ENCODE results near the gene PLCXD1. TPM values are rescaled to one million over a fixed set of nuclear protein-coding genes. Genes with fewer than 3 reads are reported as not detected.

PLCXD1 gene
- total RNA-seq, 1 donor, result 9.5 TPM

- DNase-seq (ENCODE audit: low read depth), result peak; percentile 28
- H3K4me3 ChIP-seq (ENCODE audit: low read depth, low read length), result peak overlapping the region; percentile 22
Measured at GRCh38 chrX:331151-331824, 50.1 kb downstream of the PLCXD1 start.

GRCh38 chrX:331825-332495 is 50.8 kb downstream of the PLCXD1 start:
- TF ChIP-seq CTCF (IDR thresholded peaks at IDR 0.05; ENCODE audit: insufficient read depth, low read length), result no peak
- no peak overlapping the region for H3K4me3 ChIP-seq (ENCODE audit: low read depth, low read length)
- DNase-seq (ENCODE audit: low read depth), result no peak

More at GRCh38 chrX:331151-331824, 50.1 kb downstream of the PLCXD1 start:
- TF ChIP-seq CTCF (IDR thresholded peaks at IDR 0.05; ENCODE audit: insufficient read depth, low read length), result no peak

- no peak for TF ChIP-seq CTCF (IDR thresholded peaks at IDR 0.05; ENCODE audit: insufficient read depth, low read length)
- no peak for DNase-seq (ENCODE audit: low read depth)
Measured at GRCh38 chrX:332496-332860, 51.3 kb downstream of the PLCXD1 start.

GRCh38 chrX:332916-333610 is 51.9 kb downstream of the PLCXD1 start:
- no peak overlapping the region for H3K4me3 ChIP-seq (ENCODE audit: low read depth, low read length)
- TF ChIP-seq CTCF (IDR thresholded peaks at IDR 0.05; ENCODE audit: insufficient read depth, low read length), result no peak
- DNase-seq (ENCODE audit: low read depth), result no peak

More at GRCh38 chrX:332496-332860, 51.3 kb downstream of the PLCXD1 start:
- H3K4me3 ChIP-seq (ENCODE audit: low read depth, low read length), result no peak overlapping the region

GRCh38 chrX:333611-334311 is 52.6 kb downstream of the PLCXD1 start:
- no peak overlapping the region for H3K4me3 ChIP-seq (ENCODE audit: low read depth, low read length)
- no peak for DNase-seq (ENCODE audit: low read depth)
- TF ChIP-seq CTCF (IDR thresholded peaks at IDR 0.05; ENCODE audit: insufficient read depth, low read length), result no peak

- DNase-seq (ENCODE audit: low read depth), result no peak
- H3K4me3 ChIP-seq (ENCODE audit: low read depth, low read length), result no peak overlapping the region
- TF ChIP-seq CTCF (IDR thresholded peaks at IDR 0.05; ENCODE audit: insufficient read depth, low read length), result no peak
Measured at GRCh38 chrX:334331-334891, 53.2 kb downstream of the PLCXD1 start.
